ENCODE data around the gene C7orf57. TPM values are rescaled to one million over a fixed set of nuclear protein-coding genes. Genes with fewer than 3 reads are reported as not detected.
"Not testable (repeated sequence)": the region's sequence is repeated elsewhere in the genome, so short reads cannot be mapped to it uniquely, and the experiment has no call there.

C7orf57 gene
- polyA plus RNA-seq, 2 donors: 0.73 to 0.80 TPM

GRCh38 chr7:48074204-48074654 lies 38.9 kb downstream of the C7orf57 start:
- Histone ChIP-seq H3K27ac (ENCODE audit: low read depth in 2 of 2, low read length in 1 of 2) (peak overlapping the region in 1 of 2 donors; percentile 42), H3K4me1 (ENCODE audit: control insufficient read depth in 2 of 2, insufficient read depth in 2 of 2, low read length in 1 of 2) (no peaks in the 10 kb centered on the region), H3K36me3 (ENCODE audit: control insufficient read depth in 2 of 2, insufficient read depth in 2 of 2, low read length in 1 of 2) (no peaks in the 10 kb centered on the region), H3K9me3 (ENCODE audit: control insufficient read depth in 2 of 2, insufficient read depth in 1 of 2, low read depth in 1 of 2, low read length in 1 of 2) (no peaks in the 10 kb centered on the region), H3K4me3 (ENCODE audit: low read depth in 1 of 2, low read length in 2 of 2) (no peak overlapping the region), H3K27me3 (ENCODE audit: control insufficient read depth in 1 of 2, insufficient read depth in 2 of 2, low read length in 2 of 2) (no peaks in the 10 kb centered on the region)

- Histone ChIP-seq H3K36me3 (ENCODE audit: control insufficient read depth in 2 of 2, insufficient read depth in 2 of 2, low read length in 1 of 2) (no peaks in the 10 kb centered on the region), H3K9me3 (ENCODE audit: control insufficient read depth in 2 of 2, insufficient read depth in 1 of 2, low read depth in 1 of 2, low read length in 1 of 2) (no peaks in the 10 kb centered on the region), H3K27ac (ENCODE audit: low read depth in 2 of 2, low read length in 1 of 2) (no peak overlapping the region), H3K27me3 (ENCODE audit: control insufficient read depth in 1 of 2, insufficient read depth in 2 of 2, low read length in 2 of 2) (no peaks in the 10 kb centered on the region), H3K4me3 (ENCODE audit: low read depth in 1 of 2, low read length in 2 of 2) (no peak overlapping the region), H3K4me1 (ENCODE audit: control insufficient read depth in 2 of 2, insufficient read depth in 2 of 2, low read length in 1 of 2) (no peaks in the 10 kb centered on the region)
- 87 to 88% methylated on average over 1 of the region's 1 CpG for WGBS, 2 donors
These were observed 42.1 kb downstream of the C7orf57 start for GRCh38 chr7:48077423-48077822.

- H3K4me1 ChIP-seq (ENCODE audit: control insufficient read depth in 2 of 2, insufficient read depth in 2 of 2, low read length in 1 of 2): peaks cover 0 to 1% of the 10 kb centered on the region in 2 donors
- peak overlapping the region; percentile 36 to 68 for H3K27ac ChIP-seq (ENCODE audit: low read depth in 2 of 2, low read length in 1 of 2)
- no peaks in the 10 kb centered on the region for H3K36me3 ChIP-seq (ENCODE audit: control insufficient read depth in 2 of 2, insufficient read depth in 2 of 2, low read length in 1 of 2)
- H3K27me3 ChIP-seq (ENCODE audit: control insufficient read depth in 1 of 2, insufficient read depth in 2 of 2, low read length in 2 of 2): no peaks in the 10 kb centered on the region
- no peaks in the 10 kb centered on the region for H3K9me3 ChIP-seq (ENCODE audit: control insufficient read depth in 2 of 2, insufficient read depth in 1 of 2, low read depth in 1 of 2, low read length in 1 of 2)
- WGBS, 2 donors: 49 to 70% methylated on average over 2 of the region's 2 CpGs
- no peak overlapping the region for H3K4me3 ChIP-seq (ENCODE audit: low read depth in 1 of 2, low read length in 2 of 2)
These were observed 43.1 kb downstream of the C7orf57 start for GRCh38 chr7:48078470-48078869.

GRCh38 chr7:48082378-48082777 lies 47.0 kb downstream of the C7orf57 start:
- H3K27me3 ChIP-seq (ENCODE audit: control insufficient read depth in 1 of 2, insufficient read depth in 2 of 2, low read length in 2 of 2); H3K36me3 ChIP-seq (ENCODE audit: control insufficient read depth in 2 of 2, insufficient read depth in 2 of 2, low read length in 1 of 2); H3K4me1 ChIP-seq (ENCODE audit: control insufficient read depth in 2 of 2, insufficient read depth in 2 of 2, low read length in 1 of 2); H3K9me3 ChIP-seq (ENCODE audit: control insufficient read depth in 2 of 2, insufficient read depth in 1 of 2, low read depth in 1 of 2, low read length in 1 of 2); H3K4me3 ChIP-seq (ENCODE audit: low read depth in 1 of 2, low read length in 2 of 2): not testable (repeated sequence)
- H3K27ac ChIP-seq (ENCODE audit: low read depth in 2 of 2, low read length in 1 of 2): peak overlapping the region; percentile 67 to 72

GRCh38 chr7:48083114-48083830 lies 47.9 kb downstream of the C7orf57 start:
- H3K27ac ChIP-seq (ENCODE audit: low read depth in 2 of 2, low read length in 1 of 2): peak overlapping the region; percentile 75 to 86
- no peaks in the 10 kb centered on the region for H3K9me3 ChIP-seq (ENCODE audit: control insufficient read depth in 2 of 2, insufficient read depth in 1 of 2, low read depth in 1 of 2, low read length in 1 of 2)
- WGBS, 2 donors: 66 to 68% methylated on average over 6 of the region's 6 CpGs
- H3K36me3 ChIP-seq (ENCODE audit: control insufficient read depth in 2 of 2, insufficient read depth in 2 of 2, low read length in 1 of 2): no peaks in the 10 kb centered on the region
- H3K27me3 ChIP-seq (ENCODE audit: control insufficient read depth in 1 of 2, insufficient read depth in 2 of 2, low read length in 2 of 2): no peaks in the 10 kb centered on the region
- H3K4me3 ChIP-seq (ENCODE audit: low read depth in 1 of 2, low read length in 2 of 2): no peak overlapping the region
- H3K4me1 ChIP-seq (ENCODE audit: control insufficient read depth in 2 of 2, insufficient read depth in 2 of 2, low read length in 1 of 2): peaks cover 4 to 6% of the 10 kb centered on the region in 2 donors

- Histone ChIP-seq H3K4me3 (ENCODE audit: low read depth in 1 of 2, low read length in 2 of 2) (no peak overlapping the region), H3K27ac (ENCODE audit: low read depth in 2 of 2, low read length in 1 of 2) (peak overlapping the region; percentile 70 to 90), H3K27me3 (ENCODE audit: control insufficient read depth in 1 of 2, insufficient read depth in 2 of 2, low read length in 2 of 2) (no peaks in the 10 kb centered on the region), H3K9me3 (ENCODE audit: control insufficient read depth in 2 of 2, insufficient read depth in 1 of 2, low read depth in 1 of 2, low read length in 1 of 2) (no peaks in the 10 kb centered on the region), H3K4me1 (ENCODE audit: control insufficient read depth in 2 of 2, insufficient read depth in 2 of 2, low read length in 1 of 2) (peaks cover 4 to 7% of the 10 kb centered on the region in 2 donors), H3K36me3 (ENCODE audit: control insufficient read depth in 2 of 2, insufficient read depth in 2 of 2, low read length in 1 of 2) (no peaks in the 10 kb centered on the region)
- WGBS, 2 donors: 43 to 55% methylated on average over 9 of the region's 9 CpGs
These were observed 49.5 kb downstream of the C7orf57 start for GRCh38 chr7:48084727-48085432.

GRCh38 chr7:48085433-48085791 lies 50.1 kb downstream of the C7orf57 start:
- H3K27me3 ChIP-seq (ENCODE audit: control insufficient read depth in 1 of 2, insufficient read depth in 2 of 2, low read length in 2 of 2): no peaks in the 10 kb centered on the region
- 91 to 100% methylated on average over 1 of the region's 1 CpG for WGBS, 2 donors
- H3K4me1 ChIP-seq (ENCODE audit: control insufficient read depth in 2 of 2, insufficient read depth in 2 of 2, low read length in 1 of 2): peaks cover 4 to 11% of the 10 kb centered on the region in 2 donors

GRCh38 chr7:48085942-48086341 lies 50.6 kb downstream of the C7orf57 start:
- no peaks in the 10 kb centered on the region for H3K27me3 ChIP-seq (ENCODE audit: control insufficient read depth in 1 of 2, insufficient read depth in 2 of 2, low read length in 2 of 2)
- H3K36me3 ChIP-seq (ENCODE audit: control insufficient read depth in 2 of 2, insufficient read depth in 2 of 2, low read length in 1 of 2): no peaks in the 10 kb centered on the region
- no peaks in the 10 kb centered on the region for H3K9me3 ChIP-seq (ENCODE audit: control insufficient read depth in 2 of 2, insufficient read depth in 1 of 2, low read depth in 1 of 2, low read length in 1 of 2)
- peak overlapping the region; percentile 42 to 86 for H3K27ac ChIP-seq (ENCODE audit: low read depth in 2 of 2, low read length in 1 of 2)
- 60 to 68% methylated on average over 1 of the region's 1 CpG for WGBS, 2 donors
- H3K4me3 ChIP-seq (ENCODE audit: low read depth in 1 of 2, low read length in 2 of 2): no peak overlapping the region
- peaks cover 4 to 11% of the 10 kb centered on the region in 2 donors for H3K4me1 ChIP-seq (ENCODE audit: control insufficient read depth in 2 of 2, insufficient read depth in 2 of 2, low read length in 1 of 2)

More at GRCh38 chr7:48085433-48085791, 50.1 kb downstream of the C7orf57 start:
- H3K9me3 ChIP-seq (ENCODE audit: control insufficient read depth in 2 of 2, insufficient read depth in 1 of 2, low read depth in 1 of 2, low read length in 1 of 2): no peaks in the 10 kb centered on the region
- H3K27ac ChIP-seq (ENCODE audit: low read depth in 2 of 2, low read length in 1 of 2): peak overlapping the region; percentile 70 to 90
- H3K36me3 ChIP-seq (ENCODE audit: control insufficient read depth in 2 of 2, insufficient read depth in 2 of 2, low read length in 1 of 2): no peaks in the 10 kb centered on the region
- H3K4me3 ChIP-seq (ENCODE audit: low read depth in 1 of 2, low read length in 2 of 2): no peak overlapping the region

GRCh38 chr7:48087349-48087748 lies 52.0 kb downstream of the C7orf57 start:
- Histone ChIP-seq H3K4me3 (ENCODE audit: low read depth in 1 of 2, low read length in 2 of 2) (no peak overlapping the region), H3K36me3 (ENCODE audit: control insufficient read depth in 2 of 2, insufficient read depth in 2 of 2, low read length in 1 of 2) (peaks cover 0 to 5% of the 10 kb centered on the region in 2 donors), H3K27me3 (ENCODE audit: control insufficient read depth in 1 of 2, insufficient read depth in 2 of 2, low read length in 2 of 2) (no peaks in the 10 kb centered on the region), H3K9me3 (ENCODE audit: control insufficient read depth in 2 of 2, insufficient read depth in 1 of 2, low read depth in 1 of 2, low read length in 1 of 2) (no peaks in the 10 kb centered on the region), H3K27ac (ENCODE audit: low read depth in 2 of 2, low read length in 1 of 2) (peak overlapping the region; percentile 42 to 71), H3K4me1 (ENCODE audit: control insufficient read depth in 2 of 2, insufficient read depth in 2 of 2, low read length in 1 of 2) (peaks cover 4 to 11% of the 10 kb centered on the region in 2 donors)
- 80 to 86% methylated on average over 7 of the region's 7 CpGs for WGBS, 2 donors
